ENCODE measurements around the gene C3orf38. TPM values are rescaled to one million over a fixed set of nuclear protein-coding genes. Genes with fewer than 3 reads are reported as not detected.
"Not testable (repeated sequence)": the region's sequence is repeated elsewhere in the genome, so short reads cannot be mapped to it uniquely, and the experiment has no call there.

C3orf38 gene
- total RNA-seq, 1 experiment from 2014 or later = 38.8 TPM

- no peaks in the 10 kb centered on the region for H3K9me2 ChIP-seq (replicated peaks; ENCODE audit: insufficient read depth, low read length)
Observed at GRCh38 chr3:88167173-88167572, 17.4 kb downstream of the C3orf38 start.

GRCh38 chr3:88167704-88168103, 17.9 kb downstream of the C3orf38 start:
- peaks cover 5% of the 10 kb centered on the region; the same call in 1 of the 2 replicates for H3K79me2 ChIP-seq (ENCODE audit: low read length)
- 0 out of 2 replicates have a peak, but pooled peaks cover 5% of the 10 kb centered on the region for H4K20me1 ChIP-seq (ENCODE audit: insufficient read depth, low read depth, low read length)
- H2AFZ ChIP-seq (ENCODE audit: low read length) = no peak overlapping the region
- H3K36me3 ChIP-seq (ENCODE audit: insufficient read depth, low read length) = peaks cover 4% of the 10 kb centered on the region; the same call in 1 of the 2 replicates
- H3K9me2 ChIP-seq (replicated peaks; ENCODE audit: insufficient read depth, low read length) = no peaks in the 10 kb centered on the region
- no peak for DNase-seq
- H3K27ac ChIP-seq (ENCODE audit: low read length) = no peak overlapping the region
- H3K27me3 ChIP-seq (ENCODE audit: low read length) = no peaks in the 10 kb centered on the region
- no peaks in the 10 kb centered on the region for H3K4me1 ChIP-seq (ENCODE audit: low read length)
- H3K4me3 ChIP-seq (ENCODE audit: low read length) = no peak overlapping the region
- no peak overlapping the region for H3K4me2 ChIP-seq (ENCODE audit: low read depth, low read length, poor library complexity, severe bottlenecking)
- H3K9me3 ChIP-seq (ENCODE audit: low read length) = no peaks in the 10 kb centered on the region
- no peak overlapping the region for H3K9ac ChIP-seq (ENCODE audit: low read length)

More at GRCh38 chr3:88167173-88167572, 17.4 kb downstream of the C3orf38 start:
- no peak overlapping the region for H3K27ac ChIP-seq (ENCODE audit: low read length)
- DNase-seq = no peak
- H3K9me3 ChIP-seq (ENCODE audit: low read length) = no peaks in the 10 kb centered on the region
- no peak overlapping the region for H3K4me3 ChIP-seq (ENCODE audit: low read length)
- H2AFZ ChIP-seq (ENCODE audit: low read length) = no peak overlapping the region
- no peaks in the 10 kb centered on the region for H3K27me3 ChIP-seq (ENCODE audit: low read length)
- 0 out of 2 replicates have a peak, but pooled peaks cover 5% of the 10 kb centered on the region for H4K20me1 ChIP-seq (ENCODE audit: insufficient read depth, low read depth, low read length)
- H3K36me3 ChIP-seq (ENCODE audit: insufficient read depth, low read length) = peaks cover 8% of the 10 kb centered on the region; the same call in 1 of the 2 replicates
- peaks cover 10% of the 10 kb centered on the region for H3K79me2 ChIP-seq (ENCODE audit: low read length)
- no peak overlapping the region for H3K4me2 ChIP-seq (ENCODE audit: low read depth, low read length, poor library complexity, severe bottlenecking)
- no peak overlapping the region for H3K9ac ChIP-seq (ENCODE audit: low read length)
- no peaks in the 10 kb centered on the region for H3K4me1 ChIP-seq (ENCODE audit: low read length)

- H3K36me3 ChIP-seq (ENCODE audit: insufficient read depth, low read length) = no peaks in the 10 kb centered on the region
- no peaks in the 10 kb centered on the region for H3K4me1 ChIP-seq (ENCODE audit: low read length)
- H2AFZ ChIP-seq (ENCODE audit: low read length) = no peak overlapping the region
- H3K27me3 ChIP-seq (ENCODE audit: low read length) = no peaks in the 10 kb centered on the region
- no peak overlapping the region for H3K4me2 ChIP-seq (ENCODE audit: low read depth, low read length, poor library complexity, severe bottlenecking)
- H4K20me1 ChIP-seq (ENCODE audit: insufficient read depth, low read depth, low read length) = 0 out of 2 replicates have a peak, but pooled peaks cover under 1% of the 10 kb centered on the region
- no peak overlapping the region for H3K27ac ChIP-seq (ENCODE audit: low read length)
- DNase-seq = no peak
- H3K9me2 ChIP-seq (replicated peaks; ENCODE audit: insufficient read depth, low read length) = no peaks in the 10 kb centered on the region
- peaks cover under 1% of the 10 kb centered on the region; the same call in 1 of the 2 replicates for H3K79me2 ChIP-seq (ENCODE audit: low read length)
- H3K4me3 ChIP-seq (ENCODE audit: low read length) = no peak overlapping the region
- no peaks in the 10 kb centered on the region for H3K9me3 ChIP-seq (ENCODE audit: low read length)
- H3K9ac ChIP-seq (ENCODE audit: low read length) = no peak overlapping the region
Observed at GRCh38 chr3:88168171-88168570, 18.4 kb downstream of the C3orf38 start.

- DNase-seq = peak; percentile 84
- no peaks in the 10 kb centered on the region for H3K4me1 ChIP-seq (ENCODE audit: low read length)
- H2AFZ ChIP-seq (ENCODE audit: low read length) = no peak overlapping the region
- no peaks in the 10 kb centered on the region for H3K9me2 ChIP-seq (replicated peaks; ENCODE audit: insufficient read depth, low read length)
- H3K9me3 ChIP-seq (ENCODE audit: low read length) = no peaks in the 10 kb centered on the region
- no peak overlapping the region for H3K9ac ChIP-seq (ENCODE audit: low read length)
- no peaks in the 10 kb centered on the region for H3K79me2 ChIP-seq (ENCODE audit: low read length)
- no peaks in the 10 kb centered on the region for H3K27me3 ChIP-seq (ENCODE audit: low read length)
- H3K36me3 ChIP-seq (ENCODE audit: insufficient read depth, low read length) = no peaks in the 10 kb centered on the region
- no peak overlapping the region for H3K27ac ChIP-seq (ENCODE audit: low read length)
- H3K4me2 ChIP-seq (ENCODE audit: low read depth, low read length, poor library complexity, severe bottlenecking) = no peak overlapping the region
- no peaks in the 10 kb centered on the region for H4K20me1 ChIP-seq (ENCODE audit: insufficient read depth, low read depth, low read length)
- H3K4me3 ChIP-seq (ENCODE audit: low read length) = no peak overlapping the region
Observed at GRCh38 chr3:88180398-88180999, 30.7 kb downstream of the C3orf38 start.

GRCh38 chr3:88182165-88182918, 32.6 kb downstream of the C3orf38 start:
- H3K9me2 ChIP-seq (replicated peaks; ENCODE audit: insufficient read depth, low read length); H3K4me1 ChIP-seq (ENCODE audit: low read length); DNase-seq; H3K27me3 ChIP-seq (ENCODE audit: low read length); H3K9ac ChIP-seq (ENCODE audit: low read length); H3K9me3 ChIP-seq (ENCODE audit: low read length); H3K4me3 ChIP-seq (ENCODE audit: low read length); H3K79me2 ChIP-seq (ENCODE audit: low read length); H4K20me1 ChIP-seq (ENCODE audit: insufficient read depth, low read depth, low read length); H3K4me2 ChIP-seq (ENCODE audit: low read depth, low read length, poor library complexity, severe bottlenecking); H3K27ac ChIP-seq (ENCODE audit: low read length); H2AFZ ChIP-seq (ENCODE audit: low read length); H3K36me3 ChIP-seq (ENCODE audit: insufficient read depth, low read length): not testable (repeated sequence)

- Histone ChIP-seq H3K36me3 (ENCODE audit: insufficient read depth, low read length) (no peaks in the 10 kb centered on the region), H4K20me1 (ENCODE audit: insufficient read depth, low read depth, low read length) (no peaks in the 10 kb centered on the region), H3K4me2 (ENCODE audit: low read depth, low read length, poor library complexity, severe bottlenecking) (no peak overlapping the region), H3K27me3 (ENCODE audit: low read length) (no peaks in the 10 kb centered on the region), H3K9ac (ENCODE audit: low read length) (no peak overlapping the region), H3K79me2 (ENCODE audit: low read length) (no peaks in the 10 kb centered on the region), H3K4me1 (ENCODE audit: low read length) (no peaks in the 10 kb centered on the region), H3K4me3 (ENCODE audit: low read length) (no peak overlapping the region), H3K27ac (ENCODE audit: low read length) (no peak overlapping the region), H3K9me3 (ENCODE audit: low read length) (no peaks in the 10 kb centered on the region), H2AFZ (ENCODE audit: low read length) (no peak overlapping the region), H3K9me2 (replicated peaks; ENCODE audit: insufficient read depth, low read length) (no peaks in the 10 kb centered on the region)
- DNase-seq = no peak
Observed at GRCh38 chr3:88188436-88188835, 38.7 kb downstream of the C3orf38 start.

GRCh38 chr3:88189361-88189810, 39.6 kb downstream of the C3orf38 start:
- Histone ChIP-seq H3K9me2 (replicated peaks; ENCODE audit: insufficient read depth, low read length) (no peaks in the 10 kb centered on the region), H3K27ac (ENCODE audit: low read length) (no peak overlapping the region), H4K20me1 (ENCODE audit: insufficient read depth, low read depth, low read length) (no peaks in the 10 kb centered on the region), H3K9ac (ENCODE audit: low read length) (no peak overlapping the region), H3K4me2 (ENCODE audit: low read depth, low read length, poor library complexity, severe bottlenecking) (peak overlapping the region; percentile 13), H3K4me3 (ENCODE audit: low read length) (no peak overlapping the region), H3K27me3 (ENCODE audit: low read length) (no peaks in the 10 kb centered on the region), H3K36me3 (ENCODE audit: insufficient read depth, low read length) (no peaks in the 10 kb centered on the region), H2AFZ (ENCODE audit: low read length) (0 out of 2 replicates have a peak overlapping the region, but pooled peaks have one; percentile 17), H3K4me1 (ENCODE audit: low read length) (no peaks in the 10 kb centered on the region), H3K9me3 (ENCODE audit: low read length) (no peaks in the 10 kb centered on the region), H3K79me2 (ENCODE audit: low read length) (no peaks in the 10 kb centered on the region)
- DNase-seq = no peak

GRCh38 chr3:88191872-88192409, 42.2 kb downstream of the C3orf38 start:
- no peaks in the 10 kb centered on the region for H3K9me2 ChIP-seq (replicated peaks; ENCODE audit: insufficient read depth, low read length)
- H4K20me1 ChIP-seq (ENCODE audit: insufficient read depth, low read depth, low read length) = no peaks in the 10 kb centered on the region
- H2AFZ ChIP-seq (ENCODE audit: low read length) = no peak overlapping the region
- H3K27me3 ChIP-seq (ENCODE audit: low read length) = no peaks in the 10 kb centered on the region
- DNase-seq = no peak
- no peaks in the 10 kb centered on the region for H3K9me3 ChIP-seq (ENCODE audit: low read length)
- no peak overlapping the region for H3K4me3 ChIP-seq (ENCODE audit: low read length)
- no peaks in the 10 kb centered on the region for H3K36me3 ChIP-seq (ENCODE audit: insufficient read depth, low read length)
- no peaks in the 10 kb centered on the region for H3K4me1 ChIP-seq (ENCODE audit: low read length)
- H3K9ac ChIP-seq (ENCODE audit: low read length) = no peak overlapping the region
- H3K27ac ChIP-seq (ENCODE audit: low read length) = no peak overlapping the region
- no peak overlapping the region for H3K4me2 ChIP-seq (ENCODE audit: low read depth, low read length, poor library complexity, severe bottlenecking)
- H3K79me2 ChIP-seq (ENCODE audit: low read length) = no peaks in the 10 kb centered on the region

Measured in Karpas-422 (cell line).